ENCODE results near the gene MBD6. TPM values are rescaled to one million over a fixed set of nuclear protein-coding genes. Genes with fewer than 3 reads are reported as not detected.
"Not testable (repeated sequence)": the region's sequence is repeated elsewhere in the genome, so short reads cannot be mapped to it uniquely, and the experiment has no call there.

MBD6 gene
- total RNA-seq, 1 donor from 2014 or later, result 108 TPM

DNA sequence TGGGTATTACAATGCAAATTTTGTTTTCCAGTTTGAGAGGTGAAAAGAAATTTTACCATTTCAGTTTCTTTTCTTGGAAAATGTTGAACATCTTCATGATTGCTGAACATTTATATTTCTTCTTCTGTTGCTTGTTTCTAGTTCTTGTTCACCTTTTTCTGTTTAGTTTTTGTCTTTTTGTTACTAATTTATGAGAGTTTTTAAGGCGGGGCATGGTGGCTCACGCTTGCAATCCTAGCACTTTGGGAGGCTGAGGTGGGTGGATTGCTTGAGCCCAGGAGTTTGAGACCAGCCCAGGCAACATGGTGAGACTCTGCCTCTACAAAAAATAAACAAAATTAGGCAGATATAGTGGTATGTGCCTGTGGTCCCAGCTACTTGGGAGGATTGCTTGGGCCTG is 37.9 kb downstream of the MBD6 start:
- Mint-ChIP-seq H3K36me3 (ENCODE audit: unreplicated experiment) (peaks cover 16% of the 10 kb centered on the region), H3K9me3 (ENCODE audit: unreplicated experiment) (peaks cover 3% of the 10 kb centered on the region), H3K4me3 (ENCODE audit: unreplicated experiment) (no peak overlapping the region), H3K27ac (ENCODE audit: unreplicated experiment) (no peak overlapping the region), H3K4me1 (ENCODE audit: low read depth, unreplicated experiment) (peaks cover 8% of the 10 kb centered on the region), H3K27me3 (ENCODE audit: unreplicated experiment) (peaks cover 1% of the 10 kb centered on the region)
- no peak for DNase-seq
- TF ChIP-seq, protein P1, sequence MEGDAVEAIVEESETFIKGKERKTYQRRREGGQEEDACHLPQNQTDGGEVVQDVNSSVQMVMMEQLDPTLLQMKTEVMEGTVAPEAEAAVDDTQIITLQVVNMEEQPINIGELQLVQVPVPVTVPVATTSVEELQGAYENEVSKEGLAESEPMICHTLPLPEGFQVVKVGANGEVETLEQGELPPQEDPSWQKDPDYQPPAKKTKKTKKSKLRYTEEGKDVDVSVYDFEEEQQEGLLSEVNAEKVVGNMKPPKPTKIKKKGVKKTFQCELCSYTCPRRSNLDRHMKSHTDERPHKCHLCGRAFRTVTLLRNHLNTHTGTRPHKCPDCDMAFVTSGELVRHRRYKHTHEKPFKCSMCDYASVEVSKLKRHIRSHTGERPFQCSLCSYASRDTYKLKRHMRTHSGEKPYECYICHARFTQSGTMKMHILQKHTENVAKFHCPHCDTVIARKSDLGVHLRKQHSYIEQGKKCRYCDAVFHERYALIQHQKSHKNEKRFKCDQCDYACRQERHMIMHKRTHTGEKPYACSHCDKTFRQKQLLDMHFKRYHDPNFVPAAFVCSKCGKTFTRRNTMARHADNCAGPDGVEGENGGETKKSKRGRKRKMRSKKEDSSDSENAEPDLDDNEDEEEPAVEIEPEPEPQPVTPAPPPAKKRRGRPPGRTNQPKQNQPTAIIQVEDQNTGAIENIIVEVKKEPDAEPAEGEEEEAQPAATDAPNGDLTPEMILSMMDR (IDR thresholded peaks at IDR 0.05; ENCODE audit: partially characterized antibody, unreplicated experiment), result no peak

DNA sequence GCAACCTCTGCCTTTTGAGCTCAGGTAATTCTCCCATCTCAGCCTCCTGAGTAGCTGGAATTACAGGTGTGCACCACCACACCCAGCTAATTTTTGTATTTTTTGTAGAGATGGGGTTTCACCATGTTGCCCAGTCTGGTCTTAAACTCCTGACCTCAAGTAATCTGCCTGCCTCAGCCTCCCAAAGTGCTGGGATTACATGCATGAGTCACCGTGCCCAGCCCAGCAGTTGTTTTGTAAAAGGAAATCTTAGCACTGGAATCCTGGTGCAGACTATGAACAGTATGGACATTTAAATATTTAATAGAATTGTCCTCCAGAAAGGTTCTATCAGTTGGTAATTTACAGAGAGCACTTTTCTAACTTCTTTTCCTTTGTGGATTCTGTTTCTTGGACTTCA is 38.5 kb downstream of the MBD6 start:
- not testable (repeated sequence) for H3K9me3 Mint-ChIP-seq (ENCODE audit: unreplicated experiment); H3K4me1 Mint-ChIP-seq (ENCODE audit: low read depth, unreplicated experiment); H3K27me3 Mint-ChIP-seq (ENCODE audit: unreplicated experiment); DNase-seq; H3K27ac Mint-ChIP-seq (ENCODE audit: unreplicated experiment); H3K4me3 Mint-ChIP-seq (ENCODE audit: unreplicated experiment)
- H3K36me3 Mint-ChIP-seq (ENCODE audit: unreplicated experiment), result peaks cover 16% of the 10 kb centered on the region

DNA sequence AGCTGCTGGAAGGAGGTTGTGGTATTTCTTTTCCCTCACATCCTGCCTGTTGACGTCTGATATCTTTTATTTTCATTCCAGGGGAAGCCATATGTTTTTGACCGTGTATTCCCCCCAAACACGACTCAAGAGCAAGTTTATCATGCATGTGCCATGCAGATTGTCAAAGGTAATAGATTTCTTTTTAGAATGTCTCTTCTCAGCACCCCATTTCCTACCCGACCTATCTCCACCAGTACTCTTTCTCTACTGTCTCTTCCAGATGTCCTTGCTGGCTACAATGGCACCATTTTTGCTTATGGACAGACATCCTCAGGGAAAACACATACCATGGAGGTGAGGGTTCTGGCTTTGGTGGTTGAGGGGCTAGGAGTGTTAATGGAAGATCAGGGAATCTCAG is 40.7 kb downstream of the MBD6 start:
- H3K36me3 Mint-ChIP-seq (ENCODE audit: unreplicated experiment), result peaks cover 17% of the 10 kb centered on the region
- TF ChIP-seq, protein P1 (IDR thresholded peaks at IDR 0.05; ENCODE audit: partially characterized antibody, unreplicated experiment), result no peak
- no peak overlapping the region for H3K27ac Mint-ChIP-seq (ENCODE audit: unreplicated experiment)
- no peaks in the 10 kb centered on the region for H3K4me1 Mint-ChIP-seq (ENCODE audit: low read depth, unreplicated experiment)
- peaks cover 1% of the 10 kb centered on the region for H3K27me3 Mint-ChIP-seq (ENCODE audit: unreplicated experiment)
- DNase-seq, result no peak
- H3K9me3 Mint-ChIP-seq (ENCODE audit: unreplicated experiment), result peaks cover 3% of the 10 kb centered on the region
- no peak overlapping the region for H3K4me3 Mint-ChIP-seq (ENCODE audit: unreplicated experiment)

DNA sequence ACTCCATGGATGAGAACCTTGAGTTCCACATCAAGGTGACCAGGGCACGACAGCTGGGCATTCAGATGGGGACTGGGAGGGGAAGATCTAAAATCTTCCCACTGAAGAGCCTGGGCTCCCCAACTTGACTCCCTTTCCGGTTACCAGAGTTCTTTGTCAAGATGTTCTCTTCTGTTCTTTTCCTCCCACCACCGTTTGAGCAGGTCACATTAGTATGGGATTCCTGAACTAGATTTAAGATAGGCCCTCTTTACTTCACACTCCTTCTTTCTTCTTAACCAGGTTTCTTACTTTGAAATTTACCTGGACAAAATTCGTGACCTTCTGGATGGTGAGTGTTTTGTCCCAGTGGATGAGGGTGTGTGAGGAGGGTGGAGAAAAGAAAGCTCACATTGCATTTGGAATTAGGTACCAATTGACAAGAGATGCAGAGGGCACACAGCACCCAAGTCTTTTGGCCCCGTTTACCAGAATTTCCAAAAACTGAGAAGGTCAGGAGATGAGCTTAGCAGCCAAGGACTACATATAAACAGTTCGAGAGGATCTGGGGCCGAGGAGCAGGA is 41.6 kb downstream of the MBD6 start:
- H3K27ac Mint-ChIP-seq (ENCODE audit: unreplicated experiment), result no peak overlapping the region
- DNase-seq, result no peak
- no peak overlapping the region for H3K4me3 Mint-ChIP-seq (ENCODE audit: unreplicated experiment)
- peaks cover 3% of the 10 kb centered on the region for H3K27me3 Mint-ChIP-seq (ENCODE audit: unreplicated experiment)
- peaks cover 23% of the 10 kb centered on the region for H3K36me3 Mint-ChIP-seq (ENCODE audit: unreplicated experiment)
- TF ChIP-seq, protein P1 (IDR thresholded peaks at IDR 0.05; ENCODE audit: partially characterized antibody, unreplicated experiment), result no peak
- H3K4me1 Mint-ChIP-seq (ENCODE audit: low read depth, unreplicated experiment), result no peaks in the 10 kb centered on the region
- peaks cover 4% of the 10 kb centered on the region for H3K9me3 Mint-ChIP-seq (ENCODE audit: unreplicated experiment)

DNA sequence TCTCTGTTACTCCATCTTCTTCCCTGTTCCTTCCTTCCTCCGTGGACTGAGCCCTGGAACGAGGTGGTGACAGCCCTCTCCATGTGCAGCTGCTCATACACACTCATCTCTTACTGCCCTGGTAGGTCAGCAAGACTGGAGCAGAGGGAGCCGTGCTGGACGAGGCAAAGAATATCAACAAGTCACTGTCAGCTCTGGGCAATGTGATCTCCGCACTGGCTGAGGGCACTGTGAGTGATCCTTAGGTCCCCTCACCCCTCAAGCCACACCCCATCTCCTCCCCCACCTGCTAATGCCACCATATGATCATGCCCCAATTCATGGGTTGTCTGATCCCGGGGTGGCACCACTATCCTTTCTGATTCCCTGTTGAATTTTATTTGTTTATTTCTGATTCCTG is 46.2 kb downstream of the MBD6 start:
- TF ChIP-seq, protein P1 (IDR thresholded peaks at IDR 0.05; ENCODE audit: partially characterized antibody, unreplicated experiment), result no peak

More for the DNA sequence above, 46.2 kb downstream of the MBD6 start:
- no peaks in the 10 kb centered on the region for H3K4me1 Mint-ChIP-seq (ENCODE audit: low read depth, unreplicated experiment)
- H3K27me3 Mint-ChIP-seq (ENCODE audit: unreplicated experiment), result peaks cover 4% of the 10 kb centered on the region
- no peak overlapping the region for H3K27ac Mint-ChIP-seq (ENCODE audit: unreplicated experiment)
- H3K9me3 Mint-ChIP-seq (ENCODE audit: unreplicated experiment), result peaks cover 4% of the 10 kb centered on the region
- no peak for DNase-seq
- H3K36me3 Mint-ChIP-seq (ENCODE audit: unreplicated experiment), result peaks cover 19% of the 10 kb centered on the region
- no peak overlapping the region for H3K4me3 Mint-ChIP-seq (ENCODE audit: unreplicated experiment)

All from glutamatergic neuron (in vitro differentiated cells).